Superior temporal gyrus (tissue), 1 donor: Measurements from ENCODE around the gene IL4R.
"Not testable (repeated sequence)": the region's sequence is repeated elsewhere in the genome, so short reads cannot be mapped to it uniquely, and the experiment has no call there.

Source experiments
- DNase-seq: peaks from one replicate; pipeline ENCODE4 v3.0.0-alpha.2; 2016; ENCODE audit errors: extremely low spot score

Gene IL4R

DNA sequence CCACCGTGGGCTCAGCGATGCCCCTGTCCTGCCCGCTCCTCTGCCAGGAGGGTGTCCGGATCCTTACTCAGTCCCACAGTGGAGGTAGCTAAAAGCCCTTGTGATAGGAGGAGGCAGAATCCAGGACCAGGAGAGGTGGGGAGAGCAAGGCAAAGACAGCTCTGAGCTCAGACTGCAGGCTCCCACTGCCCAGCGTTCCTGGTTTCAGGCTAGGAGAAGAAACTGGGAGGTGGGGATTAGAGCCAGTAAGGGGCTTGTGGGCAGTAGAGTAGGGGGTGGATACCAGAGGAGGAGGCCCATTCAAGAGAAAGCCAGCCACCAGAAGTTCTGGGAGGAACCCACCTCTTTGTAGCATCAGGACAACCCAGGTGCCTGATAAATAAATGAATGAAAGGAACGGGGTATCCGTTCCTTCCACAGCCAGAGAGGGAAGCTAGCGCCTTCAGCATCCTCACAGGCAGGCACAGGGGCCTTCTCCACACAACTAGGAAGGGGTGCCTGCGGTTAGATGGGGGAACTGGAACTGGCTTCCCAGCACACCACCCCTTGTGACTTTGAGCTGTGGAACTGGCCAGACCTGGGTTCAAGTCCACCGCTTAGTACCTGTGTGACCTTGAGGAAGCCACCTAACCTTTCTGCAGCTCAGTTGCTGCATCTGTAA, 90.5 kb downstream of the IL4R start:
- no peak for DNase-seq

DNA sequence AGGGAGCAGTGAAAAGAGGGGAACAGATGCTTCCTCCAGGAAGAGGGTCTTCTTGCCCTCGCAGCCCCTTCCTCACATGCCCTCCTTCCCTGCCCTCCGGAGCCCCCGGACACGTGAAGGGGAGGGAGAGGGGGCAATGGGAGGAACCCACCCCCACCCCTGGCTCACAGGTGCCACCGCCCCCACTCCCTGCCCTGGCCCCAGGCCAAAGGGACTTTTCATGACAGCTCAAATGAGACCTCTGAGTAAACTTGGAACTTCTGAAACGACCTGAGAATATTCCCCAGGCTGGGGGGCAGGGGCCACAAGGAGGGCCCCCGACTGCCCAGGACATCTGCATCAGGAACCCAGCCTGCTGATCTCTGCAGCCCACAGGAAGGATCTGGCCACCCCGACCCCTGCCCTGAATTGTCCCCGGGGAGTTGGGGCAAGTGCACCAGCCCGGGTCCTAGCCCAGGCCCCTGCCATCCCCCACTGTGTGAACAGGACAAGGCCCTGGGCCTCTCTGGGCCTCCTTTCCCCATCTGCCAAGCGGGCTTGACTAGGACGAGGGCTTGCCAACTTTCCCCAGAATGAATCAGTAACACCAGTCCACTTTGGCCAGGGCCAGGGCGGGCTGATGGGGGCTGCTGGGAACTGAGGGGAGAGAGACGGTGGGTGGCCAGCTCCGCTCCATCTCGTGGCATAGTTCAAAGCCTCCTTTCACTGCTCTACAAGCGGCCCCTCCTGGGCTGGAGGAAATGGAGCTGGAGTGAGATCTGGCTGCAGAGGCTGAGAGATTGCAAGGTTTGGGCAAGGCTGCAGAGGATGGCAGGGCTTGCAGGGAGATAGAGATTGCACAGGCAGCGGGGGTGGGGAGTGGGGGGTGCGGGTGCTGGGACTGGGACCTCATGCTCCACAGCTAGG, 92.0 kb downstream of the IL4R start:
- DNase-seq, result no peak

DNA sequence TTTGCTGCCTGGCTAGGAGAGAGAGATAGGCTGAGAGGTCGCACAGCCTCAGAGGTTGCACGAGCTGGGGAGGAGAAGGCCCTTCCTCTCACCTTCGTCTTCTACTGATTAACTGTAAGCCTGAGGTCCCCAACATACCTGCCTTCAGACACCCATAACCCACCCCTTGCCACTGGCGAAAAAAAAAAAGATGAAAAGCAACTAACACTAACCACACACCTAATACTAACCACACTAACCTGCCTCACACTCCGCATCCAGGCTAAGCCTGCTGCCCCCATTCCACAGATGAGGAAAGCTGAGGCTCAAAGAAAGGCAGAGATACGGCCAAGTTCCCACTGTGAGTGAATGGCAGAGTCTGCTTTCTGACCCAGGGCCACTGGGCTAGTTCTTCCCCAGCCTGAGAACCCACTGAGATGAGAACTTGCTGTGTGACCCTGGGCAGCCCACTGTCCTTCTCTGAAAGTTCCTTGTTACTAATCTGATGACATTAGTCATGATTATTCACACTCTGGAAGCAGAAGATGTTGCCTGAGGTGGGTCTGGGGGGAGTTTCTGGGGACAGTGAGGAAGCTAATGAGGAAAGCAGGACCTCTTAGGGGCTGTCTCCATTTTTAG, 92.8 kb downstream of the IL4R start:
- no peak for DNase-seq

DNA sequence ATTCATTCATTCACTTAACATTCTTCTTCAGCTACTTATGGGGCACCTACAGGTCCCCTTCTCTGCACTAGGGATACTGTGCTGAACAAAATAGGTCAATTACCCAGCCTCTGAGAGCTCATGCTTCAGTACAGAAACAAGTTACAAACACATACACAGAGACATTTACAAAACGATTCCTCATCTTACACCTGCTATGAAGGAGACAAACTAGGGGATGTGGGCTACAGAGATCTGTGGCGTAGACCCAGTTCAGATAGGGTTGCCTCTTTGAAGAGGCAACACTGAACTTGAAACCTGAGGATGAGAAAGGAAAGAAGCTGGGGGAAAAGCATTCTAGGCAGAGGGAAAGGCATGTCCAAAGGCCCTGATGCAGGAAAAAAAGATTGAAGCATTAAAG, 93.4 kb downstream of the IL4R start:
- no peak for DNase-seq

DNA sequence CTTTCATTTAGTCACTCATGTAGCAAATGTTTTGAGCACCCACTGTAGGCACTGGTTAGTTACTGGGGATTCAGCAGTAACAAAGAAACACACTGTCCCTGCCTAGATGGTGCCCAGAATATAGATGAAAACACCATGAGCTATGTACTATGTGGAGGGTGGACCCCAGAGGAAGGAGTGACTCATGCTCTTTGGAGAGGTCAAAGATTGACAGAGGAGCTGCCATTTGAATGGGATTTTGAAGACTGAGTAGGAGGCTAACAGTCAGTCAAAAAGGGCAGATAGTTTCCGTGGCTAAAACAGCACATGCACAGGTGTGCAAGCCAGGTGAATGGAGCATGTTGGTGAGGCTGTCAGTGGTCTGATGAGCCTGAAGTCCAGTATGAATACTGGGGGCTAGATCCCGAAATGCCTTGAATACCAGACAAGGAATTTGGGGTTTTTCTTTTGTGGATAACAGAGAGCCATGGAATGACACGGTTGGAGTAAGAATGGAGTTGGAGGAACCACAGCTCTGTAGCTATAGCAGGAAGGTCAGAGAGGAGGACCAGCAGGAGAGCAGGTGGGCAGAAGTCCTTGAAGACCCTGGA, 94.3 kb downstream of the IL4R start:
- DNase-seq, result no peak

DNA sequence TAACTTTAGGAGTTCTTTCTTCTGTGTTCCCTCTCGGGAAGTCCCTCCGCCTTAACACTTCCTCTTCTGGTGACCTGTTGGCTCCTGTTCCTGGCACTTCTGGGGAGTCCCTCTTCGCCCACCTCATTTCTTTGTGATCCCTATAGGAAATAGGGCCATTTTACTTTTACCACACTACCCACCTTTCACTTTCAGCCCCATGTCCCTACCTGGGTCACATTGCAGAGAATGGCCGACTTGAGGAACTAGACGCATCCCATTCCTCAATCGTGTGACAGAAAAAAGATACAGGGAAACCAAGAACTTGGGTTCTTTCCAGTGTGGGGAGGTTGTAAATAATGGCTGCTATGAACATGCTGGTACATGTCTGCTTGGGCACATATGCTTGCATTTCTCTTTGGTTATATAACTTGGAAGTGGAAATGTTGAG, 94.8 kb downstream of the IL4R start:
- DNase-seq, result no peak

DNA sequence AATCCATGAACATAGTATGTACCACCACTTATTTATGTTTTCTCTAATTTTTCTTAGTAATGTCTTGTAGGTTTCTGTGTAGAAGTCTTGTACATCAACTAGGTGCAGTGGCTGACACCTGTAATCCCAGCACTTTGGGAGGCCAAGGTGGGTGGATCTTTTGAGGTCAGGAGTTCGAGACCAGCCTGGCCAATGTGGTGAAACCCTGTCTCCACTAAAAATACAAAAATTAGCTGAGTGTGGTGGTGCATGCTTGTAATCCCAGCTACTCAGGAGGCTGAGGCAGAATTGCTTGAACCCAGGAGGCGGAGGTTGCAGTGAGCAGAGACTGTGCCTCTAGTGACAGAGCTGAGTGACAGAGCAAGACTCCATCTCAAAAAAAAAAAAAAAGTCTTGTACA, 96.2 kb downstream of the IL4R start:
- not testable (repeated sequence) for DNase-seq

DNA sequence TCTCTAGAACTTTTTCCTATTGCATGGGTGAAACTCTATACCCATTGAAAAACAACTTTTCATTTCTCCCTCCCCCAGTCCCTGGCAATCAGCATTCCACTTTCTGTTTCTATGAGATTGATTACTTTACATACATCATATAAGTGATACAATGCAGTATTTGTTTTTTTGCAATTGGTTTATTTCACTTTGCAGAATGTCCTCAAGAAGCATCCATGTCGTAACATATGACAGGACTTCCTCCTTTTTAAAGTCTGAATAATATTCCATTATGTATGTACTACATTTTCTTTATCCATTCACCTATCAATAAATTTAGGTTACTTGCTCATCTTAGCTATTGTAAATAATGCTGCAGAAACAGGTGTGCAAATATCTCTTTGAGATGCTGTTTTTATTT, 97.0 kb downstream of the IL4R start:
- DNase-seq, result no peak

DNA sequence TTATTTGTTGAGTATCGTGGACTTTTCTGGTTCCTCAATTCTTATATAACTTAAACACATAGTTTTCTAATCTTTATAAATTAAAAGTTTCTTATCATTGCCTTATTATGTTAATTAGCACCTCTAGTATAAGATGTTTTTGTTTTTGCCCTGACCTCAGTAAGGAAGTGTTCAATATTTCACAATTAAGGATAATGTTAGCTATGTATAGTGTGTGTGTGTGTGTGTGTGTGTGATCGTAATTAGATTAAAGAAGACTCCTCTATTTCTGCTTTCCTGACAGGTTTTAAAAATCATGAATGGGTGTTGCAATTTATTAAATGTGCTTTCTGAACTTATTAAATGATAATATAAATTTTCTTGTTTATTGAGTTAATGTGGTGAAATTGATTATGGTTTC, 100.2 kb downstream of the IL4R start:
- no peak for DNase-seq
